ENCODE results near the gene PRADC1.
"Not testable (repeated sequence)": the region's sequence is repeated elsewhere in the genome, so short reads cannot be mapped to it uniquely, and the experiment has no call there.

PRADC1 gene

DNA sequence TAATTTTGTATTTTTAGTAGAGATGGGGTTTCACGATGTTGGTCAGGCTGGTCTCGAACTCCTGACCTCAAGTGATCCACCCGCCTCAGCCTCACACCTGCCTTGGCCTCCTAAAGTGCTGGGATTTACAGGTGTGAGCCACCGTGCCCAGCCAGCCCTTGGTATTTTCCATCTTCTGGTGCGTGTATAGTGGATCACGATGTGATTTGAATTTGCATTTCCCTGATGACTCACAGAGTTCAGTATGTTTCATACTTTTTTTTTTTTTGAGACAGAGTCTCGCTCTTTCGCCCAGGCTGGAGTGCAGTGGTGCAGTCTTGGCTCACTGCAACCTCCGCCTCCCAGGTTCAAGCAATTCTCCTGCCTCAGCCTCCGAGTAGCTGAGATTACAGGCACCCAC lies 32.8 kb downstream of the PRADC1 start:
- not testable (repeated sequence) for DNase-seq

DNA sequence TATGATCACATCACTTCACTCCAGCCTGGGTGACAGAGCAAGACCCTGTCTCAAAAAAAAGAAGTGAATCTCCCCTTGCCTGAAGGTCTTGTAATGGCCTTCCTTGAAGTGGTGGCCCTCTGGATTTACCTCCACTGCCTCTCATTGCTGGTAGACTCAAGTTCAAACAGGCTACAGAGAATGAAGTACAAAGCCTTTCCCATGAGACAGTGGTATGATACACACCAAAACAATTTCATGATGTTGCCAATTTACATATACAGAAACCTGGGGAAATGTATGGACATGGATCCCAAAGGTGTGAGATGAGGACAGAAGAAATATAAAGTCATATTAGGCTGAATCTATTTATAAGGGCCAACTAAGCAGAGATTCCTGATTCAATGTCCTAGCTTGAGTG lies 35.5 kb downstream of the PRADC1 start:
- DNase-seq, result no peak

DNA sequence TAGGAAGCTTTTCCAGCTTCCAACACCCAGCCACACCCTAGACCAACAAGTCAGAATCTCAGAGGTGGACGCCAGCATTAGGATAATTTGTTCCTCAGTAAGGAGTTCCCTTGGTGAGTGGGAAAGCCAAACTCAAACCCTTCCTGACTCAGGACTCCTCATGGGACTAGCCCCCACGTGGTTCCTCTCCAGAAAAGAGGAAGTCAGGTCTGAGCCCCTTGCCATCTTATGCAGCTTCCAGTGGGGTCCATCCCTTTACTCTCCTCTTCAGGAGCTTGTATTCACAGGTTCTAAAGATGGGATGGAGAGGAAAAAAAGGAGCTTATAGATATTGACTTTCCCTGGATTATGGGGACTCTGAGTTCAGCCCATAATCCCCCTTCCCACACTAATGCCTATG lies 45.5 kb downstream of the PRADC1 start:
- no peak for DNase-seq

DNA sequence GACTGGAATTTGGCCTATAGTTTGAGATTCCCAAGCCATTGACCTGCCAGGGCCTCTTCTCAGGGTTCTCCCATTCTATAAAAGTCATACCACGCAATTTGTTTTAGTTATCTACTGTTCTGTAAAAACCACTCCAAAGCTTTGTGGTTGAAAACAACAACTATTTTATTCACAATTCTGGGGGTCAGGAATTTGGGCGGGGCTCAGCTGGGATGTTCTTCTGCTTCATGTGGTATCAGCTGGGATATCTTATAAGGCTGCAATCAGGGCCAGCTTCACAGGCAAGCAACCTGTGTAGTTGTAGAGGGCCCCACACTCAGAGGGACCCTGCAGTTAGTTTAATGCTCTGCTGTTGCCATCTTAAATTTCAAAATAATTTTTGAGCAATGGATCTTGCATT lies 47.1 kb downstream of the PRADC1 start:
- DNase-seq, result no peak
